DOHH2 (cell line): ENCODE measurements around the gene SARM1.

Source experiments
- EZH2phosphoT487 ChIP-seq: fragments of 200-600 bp; sonication (generic); IDR thresholded peaks from 2 replicates; pipeline ENCODE4 v1.6.1; 2017; ENCODE audit warnings: borderline replicate concordance, mild to moderate bottlenecking, antibody characterized with exemption, low read length, moderate library complexity, mixed read lengths
- TF ChIP-seq, protein P1 (sequence below): fragments of 200-600 bp; sonication (generic); IDR thresholded peaks from one replicate; pipeline ENCODE4 v1.5.1; 2014; ENCODE audit warnings: antibody characterized with exemption, mild to moderate bottlenecking, low read depth, low read length; ENCODE audit not compliant: poor library complexity, severe bottlenecking

DNA sequence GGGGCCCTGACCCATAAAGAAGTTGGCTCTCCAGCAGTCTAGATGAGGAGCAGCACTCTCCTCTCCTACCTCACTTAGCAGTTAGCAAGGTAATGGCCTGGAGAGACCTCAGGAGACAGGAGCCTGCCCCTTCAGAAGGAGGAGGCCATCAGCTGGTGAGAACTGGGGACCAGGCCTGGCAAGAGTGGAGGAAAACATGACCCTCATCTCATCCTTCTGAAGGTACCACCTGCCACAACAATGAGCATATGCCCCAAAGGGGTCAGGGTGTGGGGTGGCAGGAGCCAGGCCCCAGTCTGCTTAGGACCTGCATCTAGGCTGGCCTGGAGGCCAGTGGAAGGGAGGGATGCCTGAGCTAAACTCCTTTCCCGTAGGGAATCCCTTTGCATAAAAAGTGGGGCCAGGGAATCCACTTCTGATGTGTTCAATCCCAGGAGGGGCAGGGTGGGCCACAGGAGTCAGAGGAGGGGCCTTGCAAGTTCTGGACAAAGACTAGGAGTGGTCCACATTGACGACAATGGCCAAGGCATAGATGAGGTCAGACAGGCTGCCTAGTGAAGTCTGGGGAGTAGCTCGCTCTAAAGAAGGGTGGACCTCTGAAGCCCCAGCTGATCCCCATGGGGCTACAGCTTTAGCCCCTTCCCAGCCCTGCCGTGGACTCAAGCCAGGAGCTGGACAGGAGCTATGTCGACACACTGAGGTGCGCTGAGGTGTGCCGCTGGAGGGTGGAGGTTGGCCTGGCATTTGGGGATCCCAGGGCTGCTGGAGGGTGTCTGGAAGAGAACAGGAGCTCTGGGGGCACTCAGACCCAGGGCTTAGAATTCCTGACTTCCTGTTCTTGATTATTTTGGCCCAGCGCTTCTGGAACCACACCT, 7.5 kb upstream of the SARM1 start:
- TF ChIP-seq, protein P1, sequence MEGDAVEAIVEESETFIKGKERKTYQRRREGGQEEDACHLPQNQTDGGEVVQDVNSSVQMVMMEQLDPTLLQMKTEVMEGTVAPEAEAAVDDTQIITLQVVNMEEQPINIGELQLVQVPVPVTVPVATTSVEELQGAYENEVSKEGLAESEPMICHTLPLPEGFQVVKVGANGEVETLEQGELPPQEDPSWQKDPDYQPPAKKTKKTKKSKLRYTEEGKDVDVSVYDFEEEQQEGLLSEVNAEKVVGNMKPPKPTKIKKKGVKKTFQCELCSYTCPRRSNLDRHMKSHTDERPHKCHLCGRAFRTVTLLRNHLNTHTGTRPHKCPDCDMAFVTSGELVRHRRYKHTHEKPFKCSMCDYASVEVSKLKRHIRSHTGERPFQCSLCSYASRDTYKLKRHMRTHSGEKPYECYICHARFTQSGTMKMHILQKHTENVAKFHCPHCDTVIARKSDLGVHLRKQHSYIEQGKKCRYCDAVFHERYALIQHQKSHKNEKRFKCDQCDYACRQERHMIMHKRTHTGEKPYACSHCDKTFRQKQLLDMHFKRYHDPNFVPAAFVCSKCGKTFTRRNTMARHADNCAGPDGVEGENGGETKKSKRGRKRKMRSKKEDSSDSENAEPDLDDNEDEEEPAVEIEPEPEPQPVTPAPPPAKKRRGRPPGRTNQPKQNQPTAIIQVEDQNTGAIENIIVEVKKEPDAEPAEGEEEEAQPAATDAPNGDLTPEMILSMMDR: no peak
- no peak for TF ChIP-seq EZH2phosphoT487
